Osteoblast (primary cell): ENCODE results near the gene MASP1. TPM values are rescaled to one million over a fixed set of nuclear protein-coding genes. Genes with fewer than 3 reads are reported as not detected.

ENCODE experiments used
- DNase-seq: peaks from one replicate; pipeline ENCODE4 v3.0.0; 2011; ENCODE audit warnings: low spot score, mixed read lengths; ENCODE audit not compliant: insufficient read length; ENCODE audit errors: missing footprints
- H2AFZ ChIP-seq: 2 replicates; pipeline ENCODE4 v1.6.0; 2011; ENCODE audit warnings: mild to moderate bottlenecking, low read length
- H3K27ac ChIP-seq: 2 replicates; pipeline ENCODE4 v1.5.1; 2011; ENCODE audit warnings: mild to moderate bottlenecking, low read depth, low read length, moderate library complexity
- H3K27me3 ChIP-seq: 2 replicates; pipeline ENCODE4 v1.6.0; 2012; ENCODE audit warnings: mild to moderate bottlenecking, control low read depth, inconsistent platforms, low read length, moderate library complexity; ENCODE audit not compliant: insufficient read depth
- H3K36me3 ChIP-seq: 2 replicates; pipeline ENCODE4 v1.5.1; 2011; ENCODE audit warnings: mild to moderate bottlenecking, low read length, control low read depth, moderate library complexity; ENCODE audit not compliant: insufficient read depth
- H3K4me1 ChIP-seq: 2 replicates; pipeline ENCODE4 v1.5.1; 2011; ENCODE audit warnings: mild to moderate bottlenecking, low read length, control low read depth, moderate library complexity; ENCODE audit not compliant: insufficient read depth
- H3K4me2 ChIP-seq: 2 replicates; pipeline ENCODE4 v1.6.0; 2011; ENCODE audit warnings: mild to moderate bottlenecking, low read length; ENCODE audit not compliant: insufficient read depth
- H3K4me3 ChIP-seq: fragments of 200-600 bp; sonication (generic); 3 replicates; pipeline ENCODE4 v1.5.1; 2012; ENCODE audit warnings: mild to moderate bottlenecking, low read length, inconsistent platforms; ENCODE audit not compliant: insufficient read depth
- H3K79me2 ChIP-seq: 2 replicates; pipeline ENCODE4 v1.6.0; 2012; ENCODE audit warnings: mild to moderate bottlenecking, low read length, control low read depth, inconsistent platforms; ENCODE audit not compliant: insufficient read depth
- H3K9me3 ChIP-seq: 2 replicates; pipeline ENCODE4 v1.5.1; 2011; ENCODE audit warnings: low read depth, low read length, control low read depth
- H4K20me1 ChIP-seq: 2 replicates; pipeline ENCODE4 v1.6.0; 2012; ENCODE audit warnings: mild to moderate bottlenecking, low read length, control low read depth; ENCODE audit not compliant: insufficient read depth
- CTCF ChIP-seq: IDR thresholded peaks from 2 replicates; pipeline ENCODE4 v1.5.1; 2011; ENCODE audit warnings: mild to moderate bottlenecking, low read depth, low read length, moderate library complexity; ENCODE audit errors: extremely low read depth
- total RNA-seq: library from RNA; depleted of rRNA; stranded (reverse); fragments of >200 nt; gene quantifications from 2 replicates; pipeline ENCODE4 v1.2.3, GENCODE V29; 2012

The MASP1 gene
- total RNA-seq, result 1.2 and 1.4 TPM in 2 replicates

GRCh38 chr3:187291512-187292132 lies at the start of gene MASP1:
MASP1 (minus strand) TSS chr3:187291737; CDS start chr3:187291632, 105 bp downstream.
- H3K27ac ChIP-seq, result peak within 1 kb of the TSS; percentile 26

GRCh38 chr3:187340578-187340977 lies 49.0 kb upstream of the MASP1 start:
- Histone ChIP-seq H3K4me1 (no peaks in the 10 kb centered on the region), H3K4me2 (no peak overlapping the region), H3K36me3 (no peaks in the 10 kb centered on the region), H2AFZ (no peak overlapping the region), H3K9me3 (no peaks in the 10 kb centered on the region), H3K27me3 (peaks cover 2% of the 10 kb centered on the region), H3K79me2 (no peaks in the 10 kb centered on the region), H3K4me3 (no peak overlapping the region), H3K27ac (no peak overlapping the region), H4K20me1 (no peaks in the 10 kb centered on the region)
- no peak for TF ChIP-seq CTCF
- DNase-seq, result no peak

More at GRCh38 chr3:187291512-187292132, at the start of gene MASP1:
- no peak for DNase-seq
- TF ChIP-seq CTCF, result no peak
- Histone ChIP-seq H3K4me2 (peak within 1 kb of the TSS; percentile 72), H4K20me1 (no peaks in the 10 kb centered on the region), H2AFZ (peak within 1 kb of the TSS; percentile 83), H3K9me3 (no peaks in the 10 kb centered on the region), H3K79me2 (no peaks in the 10 kb centered on the region), H3K4me1 (peaks cover 16% of the 10 kb centered on the region), H3K4me3 (peak within 1 kb of the TSS; percentile 41), H3K27me3 (no peaks in the 10 kb centered on the region), H3K36me3 (no peaks in the 10 kb centered on the region)

GRCh38 chr3:187336322-187336721 lies 44.8 kb upstream of the MASP1 start:
- Histone ChIP-seq H3K4me3 (no peak overlapping the region), H3K4me1 (no peaks in the 10 kb centered on the region), H4K20me1 (no peaks in the 10 kb centered on the region), H2AFZ (no peak overlapping the region), H3K27me3 (peaks cover 2% of the 10 kb centered on the region), H3K9me3 (no peaks in the 10 kb centered on the region), H3K27ac (no peak overlapping the region), H3K36me3 (no peaks in the 10 kb centered on the region), H3K79me2 (no peaks in the 10 kb centered on the region), H3K4me2 (no peak overlapping the region)
- no peak for TF ChIP-seq CTCF
- DNase-seq, result no peak

GRCh38 chr3:187334904-187335303 lies 43.4 kb upstream of the MASP1 start:
- Histone ChIP-seq H3K79me2 (no peaks in the 10 kb centered on the region), H3K4me1 (no peaks in the 10 kb centered on the region), H3K9me3 (no peaks in the 10 kb centered on the region), H3K4me2 (no peak overlapping the region), H3K4me3 (no peak overlapping the region), H4K20me1 (no peaks in the 10 kb centered on the region), H3K27me3 (peaks cover 2% of the 10 kb centered on the region), H3K27ac (no peak overlapping the region), H2AFZ (no peak overlapping the region), H3K36me3 (no peaks in the 10 kb centered on the region)
- no peak for TF ChIP-seq CTCF
- no peak for DNase-seq
